DOHH2 (cell line): ENCODE data around the gene FAM180A.

ENCODE experiments used
- EZH2phosphoT487 ChIP-seq: fragments of 200-600 bp; sonication (generic); IDR thresholded peaks from 2 replicates; pipeline ENCODE4 v1.6.1; 2017; ENCODE audit warnings: borderline replicate concordance, mild to moderate bottlenecking, antibody characterized with exemption, low read length, moderate library complexity, mixed read lengths
- TF ChIP-seq, protein P1 (sequence below): fragments of 200-600 bp; sonication (generic); IDR thresholded peaks from one replicate; pipeline ENCODE4 v1.5.1; 2014; ENCODE audit warnings: antibody characterized with exemption, mild to moderate bottlenecking, low read depth, low read length; ENCODE audit not compliant: poor library complexity, severe bottlenecking

DNA sequence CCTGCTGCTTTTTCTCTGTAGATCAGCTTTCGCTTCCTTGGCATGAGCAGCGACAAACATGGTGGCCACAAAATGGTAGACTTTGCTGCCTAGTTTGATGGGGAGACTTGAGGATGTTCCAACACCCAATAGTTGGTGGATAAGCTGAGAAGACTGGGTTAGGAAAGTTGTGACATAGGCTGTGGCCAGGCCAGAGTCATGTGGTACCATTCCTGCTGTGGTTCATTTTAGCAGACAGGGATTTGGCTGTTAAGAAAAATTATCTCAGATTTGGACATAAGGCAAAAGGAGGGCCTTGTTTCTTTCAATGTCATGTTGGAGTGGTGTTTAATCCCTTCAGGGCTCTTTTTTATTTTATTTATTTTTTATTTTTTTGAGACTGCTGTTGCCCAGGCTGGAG, 26.6 kb upstream of the FAM180A start:
- no peak for TF ChIP-seq EZH2phosphoT487
- TF ChIP-seq, protein P1, sequence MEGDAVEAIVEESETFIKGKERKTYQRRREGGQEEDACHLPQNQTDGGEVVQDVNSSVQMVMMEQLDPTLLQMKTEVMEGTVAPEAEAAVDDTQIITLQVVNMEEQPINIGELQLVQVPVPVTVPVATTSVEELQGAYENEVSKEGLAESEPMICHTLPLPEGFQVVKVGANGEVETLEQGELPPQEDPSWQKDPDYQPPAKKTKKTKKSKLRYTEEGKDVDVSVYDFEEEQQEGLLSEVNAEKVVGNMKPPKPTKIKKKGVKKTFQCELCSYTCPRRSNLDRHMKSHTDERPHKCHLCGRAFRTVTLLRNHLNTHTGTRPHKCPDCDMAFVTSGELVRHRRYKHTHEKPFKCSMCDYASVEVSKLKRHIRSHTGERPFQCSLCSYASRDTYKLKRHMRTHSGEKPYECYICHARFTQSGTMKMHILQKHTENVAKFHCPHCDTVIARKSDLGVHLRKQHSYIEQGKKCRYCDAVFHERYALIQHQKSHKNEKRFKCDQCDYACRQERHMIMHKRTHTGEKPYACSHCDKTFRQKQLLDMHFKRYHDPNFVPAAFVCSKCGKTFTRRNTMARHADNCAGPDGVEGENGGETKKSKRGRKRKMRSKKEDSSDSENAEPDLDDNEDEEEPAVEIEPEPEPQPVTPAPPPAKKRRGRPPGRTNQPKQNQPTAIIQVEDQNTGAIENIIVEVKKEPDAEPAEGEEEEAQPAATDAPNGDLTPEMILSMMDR, result no peak
